NCI-H526 treated with DMSO at 0.1 percent for 48 hours (cell line): Measurements from ENCODE around the gene STAT5B.

Experiments
- DNase-seq: peaks from one replicate; lab custom pipeline; 2025; lab: John Stamatoyannopoulos, UW

Gene STAT5B

GRCh38 chr17:42179911-42180410 lies 96.2 kb downstream of the STAT5B start:
- peak; percentile 18 for DNase-seq

GRCh38 chr17:42179335-42179734 lies 96.9 kb downstream of the STAT5B start:
- no peak for DNase-seq

- DNase-seq: no peak
Measured at GRCh38 chr17:42178817-42179216, 97.4 kb downstream of the STAT5B start.

- no peak for DNase-seq
Measured at GRCh38 chr17:42177684-42178083, 98.5 kb downstream of the STAT5B start.

GRCh38 chr17:42174126-42174783 lies 101.9 kb downstream of the STAT5B start:
- DNase-seq: no peak

- no peak for DNase-seq
Measured at GRCh38 chr17:42171831-42172230, 104.4 kb downstream of the STAT5B start.

GRCh38 chr17:42169351-42169750 lies 106.8 kb downstream of the STAT5B start:
- no peak for DNase-seq

- no peak for DNase-seq
Measured at GRCh38 chr17:42167807-42168206, 108.4 kb downstream of the STAT5B start.

- DNase-seq: no peak
Measured at GRCh38 chr17:42166196-42166763, 109.9 kb downstream of the STAT5B start.

- DNase-seq: no peak
Measured at GRCh38 chr17:42165751-42166150, 110.4 kb downstream of the STAT5B start.

GRCh38 chr17:42163696-42164407 lies 112.3 kb downstream of the STAT5B start:
- DNase-seq: no peak

GRCh38 chr17:42163113-42163512 lies 113.1 kb downstream of the STAT5B start:
- no peak for DNase-seq

- DNase-seq: no peak
Measured at GRCh38 chr17:42160531-42160910, 115.7 kb downstream of the STAT5B start.

GRCh38 chr17:42159796-42160530 lies 116.2 kb downstream of the STAT5B start:
- no peak for DNase-seq

- no peak for DNase-seq
Measured at GRCh38 chr17:42155614-42156045, 120.6 kb downstream of the STAT5B start.

- no peak for DNase-seq
Measured at GRCh38 chr17:42153919-42154742, 122.1 kb downstream of the STAT5B start.
